CD14-positive monocyte (primary cell): Measurements from ENCODE around the gene SCN9A. TPM values are rescaled to one million over a fixed set of nuclear protein-coding genes. Genes with fewer than 3 reads are reported as not detected.

ENCODE experiments used
- DNase-seq, 3 donors: peaks; one replicate each; pipeline ENCODE4 v3.0.0-alpha.2; 2011 to 2022
- H2AFZ ChIP-seq: 2 replicates; pipeline ENCODE4 v1.6.0; 2012; ENCODE audit warnings: mild to moderate bottlenecking, low read depth, low read length, inconsistent platforms; ENCODE audit not compliant: insufficient read depth, poor library complexity, severe bottlenecking
- H3K27ac ChIP-seq, 2 donors: 1 replicate in 1 of 2; 2 replicates in 1 of 2; pipeline ENCODE4 v1.5.1; 2012 to 2013; ENCODE audit warnings: low read length in 2 of 2, control low read depth in 1 of 2, inconsistent platforms in 1 of 2, low read depth in 1 of 2, mild to moderate bottlenecking in 1 of 2
- H3K27me3 ChIP-seq, 2 donors: one replicate each; pipeline versions ENCODE4 v1.6.0 to v1.6.1; 2011 to 2013; ENCODE audit warnings: low read length in 2 of 2; ENCODE audit not compliant: control insufficient read depth in 2 of 2, insufficient read depth in 2 of 2
- H3K36me3 ChIP-seq, 2 donors: replicated peaks in 1 of 2; 1 replicate in 1 of 2; 2 replicates in 1 of 2; pipeline versions ENCODE4 v1.5.1 to v1.6.1; 2012 to 2013; ENCODE audit warnings: low read length in 2 of 2, control low read depth in 1 of 2, inconsistent platforms in 1 of 2, mild to moderate bottlenecking in 1 of 2; ENCODE audit not compliant: insufficient read depth in 2 of 2, control insufficient read depth in 1 of 2
- H3K4me1 ChIP-seq, 2 donors: 1 replicate in 1 of 2; 2 replicates in 1 of 2; pipeline versions ENCODE4 v1.5.1 to v1.6.1; 2012 to 2013; ENCODE audit warnings: low read length in 2 of 2, control low read depth in 1 of 2, inconsistent platforms in 1 of 2, mild to moderate bottlenecking in 1 of 2, moderate library complexity in 1 of 2; ENCODE audit not compliant: insufficient read depth in 2 of 2, control insufficient read depth in 1 of 2
- H3K4me2 ChIP-seq: replicated peaks from 2 replicates; pipeline ENCODE3; 2012; ENCODE audit warnings: low read length, moderate library complexity, mild to moderate bottlenecking; ENCODE audit not compliant: poor library complexity, severe bottlenecking; ENCODE audit errors: extremely low read depth
- H3K4me3 ChIP-seq, 3 experiments: fragments of 200-600 bp in 1 of 3; sonication (generic) in 1 of 3; replicated peaks in 1 of 3; 1 replicate in 2 of 3; 2 replicates in 1 of 3; pipeline ENCODE4 v1.5.1; 2011 to 2013; ENCODE audit warnings: low read length in 3 of 3, mild to moderate bottlenecking in 3 of 3, control low read depth in 2 of 3, low read depth in 2 of 3, inconsistent platforms in 1 of 3, moderate library complexity in 1 of 3
- H3K79me2 ChIP-seq: 2 replicates; pipeline ENCODE4 v1.6.0; 2012; ENCODE audit warnings: mild to moderate bottlenecking, control low read depth, inconsistent platforms, low read length, moderate library complexity; ENCODE audit not compliant: insufficient read depth
- H3K9ac ChIP-seq: 2 replicates; pipeline ENCODE4 v1.6.0; 2017; ENCODE audit warnings: low read length, mild to moderate bottlenecking; ENCODE audit not compliant: insufficient read depth, poor library complexity, severe bottlenecking
- H3K9me3 ChIP-seq, 2 donors: replicated peaks in 1 of 2; 1 replicate in 1 of 2; 2 replicates in 1 of 2; pipeline versions ENCODE4 v1.5.1 to v1.6.1; 2012 to 2013; ENCODE audit warnings: low read length in 2 of 2, control low read depth in 1 of 2; ENCODE audit not compliant: control insufficient read depth in 1 of 2, insufficient read depth in 1 of 2
- H4K20me1 ChIP-seq: 2 replicates; pipeline ENCODE4 v1.6.0; 2012; ENCODE audit warnings: mild to moderate bottlenecking, low read length, control low read depth, moderate library complexity; ENCODE audit not compliant: insufficient read depth
- H3K27ac Mint-ChIP-seq, 7 donors: one replicate each; pipeline ENCODE4 v1.8.0; 2020; ENCODE audit warnings: mild to moderate bottlenecking in 7 of 7, mixed read lengths in 7 of 7, moderate library complexity in 6 of 7, inconsistent platforms in 2 of 7
- H3K27me3 Mint-ChIP-seq, 3 donors: one replicate each; pipeline ENCODE4 v1.8.0; 2021 to 2022; ENCODE audit warnings: low read depth in 3 of 3, mild to moderate bottlenecking in 3 of 3, mixed read lengths in 3 of 3, moderate library complexity in 3 of 3, inconsistent platforms in 1 of 3
- H3K36me3 Mint-ChIP-seq, 2 donors: one replicate each; pipeline ENCODE4 v1.8.0; 2020; ENCODE audit warnings: mixed read lengths in 2 of 2, inconsistent platforms in 1 of 2, mild to moderate bottlenecking in 1 of 2
- H3K4me1 Mint-ChIP-seq: one replicate; pipeline ENCODE4 v1.8.0; 2020; ENCODE audit warnings: mild to moderate bottlenecking, mixed read lengths
- H3K4me3 Mint-ChIP-seq, 2 donors: one replicate each; pipeline ENCODE4 v1.8.0; 2020; ENCODE audit warnings: mild to moderate bottlenecking in 2 of 2, mixed read lengths in 2 of 2, moderate library complexity in 1 of 2
- H3K9me3 Mint-ChIP-seq, 7 donors: one replicate each; pipeline ENCODE4 v1.8.0; 2020 to 2022; ENCODE audit warnings: mixed read lengths in 7 of 7, mild to moderate bottlenecking in 6 of 7, moderate library complexity in 6 of 7, inconsistent platforms in 2 of 7
- WGBS: methylation state at CpG from one replicate; pipeline ENCODE4 v1.1.5; 2013; ENCODE audit warnings: missing lambda C conversion rate; ENCODE audit not compliant: insufficient coverage; 5-methylcytosine and 5-hydroxymethylcytosine counted together
- intact Hi-C, 2 donors: fragments of 100-400 bp; cut with micrococcal nuclease; formaldehyde crosslinking; loops; one replicate each; pipeline versions ENCODE4 v1.15.0 to v1.15.1; 2023
- polyA plus RNA-seq, 3 donors: library from polyadenylated mRNA; depleted of rRNA in 1 of 3; unstranded in 2 of 3; stranded (reverse) in 1 of 3; fragments of 300-500 nt in 2 of 3; fragments of >200 nt in 1 of 3; fragmentation: Illumina TruSeq in 2 of 3; gene quantifications; 1 replicate in 2 of 3; 2 replicates in 1 of 3; pipeline ENCODE4 v1.2.3, GENCODE V29; 2012 to 2021
- TF ChIP-seq, protein P1 (sequence below): fragments of 200-600 bp; IDR thresholded peaks from one replicate; pipeline ENCODE4 v1.8.0; 2022; ENCODE audit warnings: antibody characterized with exemption, mild to moderate bottlenecking

SCN9A gene
- polyA plus RNA-seq, 3 donors: 0.24 to 0.67 (median 0.26) TPM

DNA sequence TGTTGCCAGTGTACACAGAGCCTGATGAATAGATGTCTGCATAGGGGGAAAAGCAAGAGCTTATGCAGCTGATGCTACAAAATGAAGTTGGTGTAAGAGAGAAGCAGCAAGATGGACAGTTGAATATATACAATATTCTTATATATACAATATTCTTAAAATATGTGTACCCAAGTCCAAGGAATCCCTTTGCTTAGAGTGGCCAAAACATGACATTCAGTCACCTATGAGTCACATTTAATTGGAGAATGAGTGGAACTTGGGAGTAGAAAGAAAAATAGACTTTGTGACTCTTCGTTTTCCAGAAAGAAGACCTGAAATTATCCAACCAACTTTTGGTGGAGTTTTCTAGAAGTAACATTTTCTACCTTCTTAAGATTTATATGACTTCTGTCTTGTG is 81.8 kb downstream of the SCN9A start:
- intact Hi-C loops: no loop called here
- no peaks in the 10 kb centered on the region for H3K4me1 ChIP-seq
- no peak overlapping the region for H2AFZ ChIP-seq
- Mint-ChIP-seq H3K36me3 (no peaks in the 10 kb centered on the region), H3K9me3 (peaks cover 0 to 7% (median 1%) of the 10 kb centered on the region in 7 donors), H3K27me3 (no peaks in the 10 kb centered on the region), H3K4me3 (no peak overlapping the region), H3K4me1 (no peaks in the 10 kb centered on the region), H3K27ac (no peak overlapping the region)
- H3K4me2 ChIP-seq: no peak overlapping the region
- no CpG with 5 or more reads among the region's 1 CpG for WGBS
- H3K9ac ChIP-seq: no peak overlapping the region
- no peak for DNase-seq
- no peak overlapping the region for H3K4me3 ChIP-seq
- H3K27me3 ChIP-seq: no peaks in the 10 kb centered on the region
- no peaks in the 10 kb centered on the region for H3K36me3 ChIP-seq
- no peaks in the 10 kb centered on the region for H3K9me3 ChIP-seq
- H3K27ac ChIP-seq: no peak overlapping the region
- TF ChIP-seq, protein P1, sequence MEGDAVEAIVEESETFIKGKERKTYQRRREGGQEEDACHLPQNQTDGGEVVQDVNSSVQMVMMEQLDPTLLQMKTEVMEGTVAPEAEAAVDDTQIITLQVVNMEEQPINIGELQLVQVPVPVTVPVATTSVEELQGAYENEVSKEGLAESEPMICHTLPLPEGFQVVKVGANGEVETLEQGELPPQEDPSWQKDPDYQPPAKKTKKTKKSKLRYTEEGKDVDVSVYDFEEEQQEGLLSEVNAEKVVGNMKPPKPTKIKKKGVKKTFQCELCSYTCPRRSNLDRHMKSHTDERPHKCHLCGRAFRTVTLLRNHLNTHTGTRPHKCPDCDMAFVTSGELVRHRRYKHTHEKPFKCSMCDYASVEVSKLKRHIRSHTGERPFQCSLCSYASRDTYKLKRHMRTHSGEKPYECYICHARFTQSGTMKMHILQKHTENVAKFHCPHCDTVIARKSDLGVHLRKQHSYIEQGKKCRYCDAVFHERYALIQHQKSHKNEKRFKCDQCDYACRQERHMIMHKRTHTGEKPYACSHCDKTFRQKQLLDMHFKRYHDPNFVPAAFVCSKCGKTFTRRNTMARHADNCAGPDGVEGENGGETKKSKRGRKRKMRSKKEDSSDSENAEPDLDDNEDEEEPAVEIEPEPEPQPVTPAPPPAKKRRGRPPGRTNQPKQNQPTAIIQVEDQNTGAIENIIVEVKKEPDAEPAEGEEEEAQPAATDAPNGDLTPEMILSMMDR: no peak
- no peaks in the 10 kb centered on the region for H4K20me1 ChIP-seq
- no peaks in the 10 kb centered on the region for H3K79me2 ChIP-seq

DNA sequence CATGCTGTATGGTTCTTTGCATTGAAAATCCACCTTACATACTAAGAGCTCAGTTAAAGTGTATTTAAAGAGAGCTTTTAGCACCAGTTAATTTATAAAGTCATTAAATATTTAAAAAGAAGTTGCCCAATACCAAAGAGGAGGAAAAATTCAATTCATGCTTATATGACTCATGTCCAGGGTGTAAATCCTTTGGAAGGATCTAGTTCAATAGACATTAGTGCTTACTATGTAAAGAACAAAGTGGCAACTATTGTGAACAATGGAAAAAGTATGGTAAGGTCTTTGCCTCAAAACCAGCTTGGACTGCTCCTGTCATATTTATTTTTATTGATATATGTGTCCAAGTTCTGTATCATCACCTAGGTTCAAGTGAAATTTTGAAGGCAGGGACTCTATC is 90.5 kb downstream of the SCN9A start:
- Mint-ChIP-seq H3K36me3 (peaks cover 0 to 5% of the 10 kb centered on the region in 2 donors), H3K4me3 (no peak overlapping the region), H3K9me3 (peaks cover 0 to 1% (median 0%) of the 10 kb centered on the region in 7 donors), H3K4me1 (no peaks in the 10 kb centered on the region), H3K27ac (no peak overlapping the region), H3K27me3 (no peaks in the 10 kb centered on the region)
- H3K4me1 ChIP-seq: no peaks in the 10 kb centered on the region
- no peak overlapping the region for H3K9ac ChIP-seq
- H3K4me2 ChIP-seq: no peak overlapping the region
- no peaks in the 10 kb centered on the region for H3K36me3 ChIP-seq
- DNase-seq: no peak
- no peaks in the 10 kb centered on the region for H3K27me3 ChIP-seq
- no peaks in the 10 kb centered on the region for H3K79me2 ChIP-seq
- intact Hi-C loops: no loop called here
- TF ChIP-seq, protein P1: no peak
- no peak overlapping the region for H2AFZ ChIP-seq
- H3K9me3 ChIP-seq: no peaks in the 10 kb centered on the region
- no peaks in the 10 kb centered on the region for H4K20me1 ChIP-seq
- no peak overlapping the region for H3K27ac ChIP-seq
- H3K4me3 ChIP-seq: no peak overlapping the region
